ENCODE results near the gene TYMS. TPM values are rescaled to one million over a fixed set of nuclear protein-coding genes. Genes with fewer than 3 reads are reported as not detected.

The TYMS gene
- total and polyA plus RNA-seq, 2 donors from 2014 or later, result 6.0 to 10.2 TPM

DNA sequence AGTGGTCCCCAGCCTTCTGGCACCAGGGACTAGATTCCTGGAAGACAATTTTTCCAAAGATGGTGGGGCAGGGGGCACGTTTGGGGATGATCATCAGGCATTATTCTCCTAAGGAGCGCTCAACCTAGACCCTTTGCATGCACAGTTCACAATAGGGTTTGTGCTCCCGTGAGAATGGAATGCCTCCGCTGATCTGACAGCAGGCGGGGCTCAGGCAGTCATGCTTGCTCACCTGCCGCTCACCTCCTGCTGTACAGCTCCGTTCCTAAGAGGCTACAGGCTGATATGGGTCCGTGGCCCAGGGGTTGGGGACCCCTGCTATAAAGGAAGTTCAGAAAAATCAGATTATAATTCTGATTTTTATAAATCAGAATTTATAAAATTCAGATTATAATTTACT lies 22.3 kb upstream of the TYMS start:
- no peak overlapping the region for H3K27ac ChIP-seq (ENCODE audit: low read depth in 2 of 2, low read length in 2 of 2)
- DNase-seq, result peak in 2 of 5 donors; percentile 36 to 47
- H3K9me3 ChIP-seq (ENCODE audit: control insufficient read depth in 2 of 3, insufficient read depth in 1 of 3, low read length in 3 of 3), result no peaks in the 10 kb centered on the region
- intact Hi-C loops (cut with DNase I), result no loop called here
- FAIRE-seq, result no peak
- TF ChIP-seq, protein P1, sequence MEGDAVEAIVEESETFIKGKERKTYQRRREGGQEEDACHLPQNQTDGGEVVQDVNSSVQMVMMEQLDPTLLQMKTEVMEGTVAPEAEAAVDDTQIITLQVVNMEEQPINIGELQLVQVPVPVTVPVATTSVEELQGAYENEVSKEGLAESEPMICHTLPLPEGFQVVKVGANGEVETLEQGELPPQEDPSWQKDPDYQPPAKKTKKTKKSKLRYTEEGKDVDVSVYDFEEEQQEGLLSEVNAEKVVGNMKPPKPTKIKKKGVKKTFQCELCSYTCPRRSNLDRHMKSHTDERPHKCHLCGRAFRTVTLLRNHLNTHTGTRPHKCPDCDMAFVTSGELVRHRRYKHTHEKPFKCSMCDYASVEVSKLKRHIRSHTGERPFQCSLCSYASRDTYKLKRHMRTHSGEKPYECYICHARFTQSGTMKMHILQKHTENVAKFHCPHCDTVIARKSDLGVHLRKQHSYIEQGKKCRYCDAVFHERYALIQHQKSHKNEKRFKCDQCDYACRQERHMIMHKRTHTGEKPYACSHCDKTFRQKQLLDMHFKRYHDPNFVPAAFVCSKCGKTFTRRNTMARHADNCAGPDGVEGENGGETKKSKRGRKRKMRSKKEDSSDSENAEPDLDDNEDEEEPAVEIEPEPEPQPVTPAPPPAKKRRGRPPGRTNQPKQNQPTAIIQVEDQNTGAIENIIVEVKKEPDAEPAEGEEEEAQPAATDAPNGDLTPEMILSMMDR (IDR thresholded peaks at IDR 0.05; ENCODE audit: borderline replicate concordance, extremely low read depth, insufficient read depth), result no peak
- no peaks in the 10 kb centered on the region for H3K36me3 ChIP-seq (ENCODE audit: control insufficient read depth in 2 of 3, insufficient read depth in 3 of 3, low read length in 3 of 3)
- H3K9ac ChIP-seq (ENCODE audit: low read length in 3 of 3), result no peak overlapping the region
- no peaks in the 10 kb centered on the region for H3K4me1 ChIP-seq (ENCODE audit: control insufficient read depth in 2 of 3, insufficient read depth in 2 of 3, low read depth in 1 of 3, low read length in 3 of 3)
- H3K27me3 ChIP-seq (ENCODE audit: control insufficient read depth, insufficient read depth, low read length), result no peaks in the 10 kb centered on the region
- H3K4me3 ChIP-seq (ENCODE audit: low read length in 3 of 3), result no peak overlapping the region

DNA sequence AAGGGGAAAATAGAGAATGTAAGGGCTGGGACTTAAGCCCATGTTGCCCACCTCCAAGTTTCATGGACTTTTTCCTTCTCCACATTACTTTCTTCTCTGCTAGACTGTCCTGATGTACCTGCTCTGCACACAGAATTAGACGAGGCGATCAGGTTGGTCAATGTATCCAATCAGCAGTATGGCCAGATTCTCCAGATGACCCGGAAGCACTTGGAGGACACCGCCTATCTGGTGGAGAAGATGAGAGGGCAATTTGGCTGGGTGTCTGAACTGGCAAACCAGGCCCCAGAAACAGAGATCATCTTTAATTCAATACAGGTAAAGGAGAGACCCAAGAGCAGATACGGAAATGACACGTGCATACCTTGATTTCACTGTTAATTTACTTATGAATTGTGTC lies 16.2 kb upstream of the TYMS start:
- TF ChIP-seq, protein P1 (IDR thresholded peaks at IDR 0.05; ENCODE audit: borderline replicate concordance, extremely low read depth, insufficient read depth), result no peak
- no peaks in the 10 kb centered on the region for H3K36me3 ChIP-seq (ENCODE audit: control insufficient read depth in 2 of 3, insufficient read depth in 3 of 3, low read length in 3 of 3)
- H3K27me3 ChIP-seq (ENCODE audit: control insufficient read depth, insufficient read depth, low read length), result no peaks in the 10 kb centered on the region
- DNase-seq (no peak), FAIRE-seq (no peak)
- no peaks in the 10 kb centered on the region for H3K9me3 ChIP-seq (ENCODE audit: control insufficient read depth in 2 of 3, insufficient read depth in 1 of 3, low read length in 3 of 3)
- no peak overlapping the region for H3K4me3 ChIP-seq (ENCODE audit: low read length in 3 of 3)
- H3K27ac ChIP-seq (ENCODE audit: low read depth in 2 of 2, low read length in 2 of 2), result no peak overlapping the region
- no peaks in the 10 kb centered on the region for H3K4me1 ChIP-seq (ENCODE audit: control insufficient read depth in 2 of 3, insufficient read depth in 2 of 3, low read depth in 1 of 3, low read length in 3 of 3)
- intact Hi-C loops (cut with DNase I), result no loop called here
- H3K9ac ChIP-seq (ENCODE audit: low read length in 3 of 3), result no peak overlapping the region

DNA sequence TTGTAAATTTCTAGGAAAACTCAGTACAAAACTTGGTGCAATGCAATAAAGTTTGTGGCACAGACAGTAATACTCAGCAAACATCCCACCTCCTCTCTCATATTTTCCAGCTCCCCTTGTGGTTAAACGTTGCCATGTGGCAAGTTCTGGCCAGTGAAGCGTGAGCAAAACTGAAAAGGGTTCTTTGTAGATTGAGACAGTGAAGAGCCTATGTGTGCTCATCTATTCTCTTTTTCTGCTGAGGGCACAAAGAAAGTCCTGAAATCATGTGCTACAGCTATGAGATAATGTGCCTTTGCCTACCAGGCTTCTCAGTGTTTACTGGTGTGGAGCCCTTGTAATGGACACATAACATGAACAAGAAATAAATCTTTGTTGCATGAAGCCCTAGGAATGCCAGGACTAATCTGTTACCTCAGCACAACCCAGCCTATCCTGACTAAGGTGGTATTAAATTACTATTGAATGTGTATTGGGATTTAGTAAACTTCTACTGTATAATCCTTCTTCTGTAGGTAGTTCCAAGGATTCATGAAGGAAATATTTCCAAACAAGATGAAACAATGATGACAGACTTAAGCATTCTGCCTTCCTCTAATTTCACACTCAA lies 13.0 kb upstream of the TYMS start:
- intact Hi-C loops (cut with DNase I), result no loop called here
- Histone ChIP-seq H3K36me3 (ENCODE audit: control insufficient read depth in 2 of 3, insufficient read depth in 3 of 3, low read length in 3 of 3) (no peaks in the 10 kb centered on the region), H3K9ac (ENCODE audit: low read length in 3 of 3) (no peak overlapping the region), H3K27me3 (ENCODE audit: control insufficient read depth, insufficient read depth, low read length) (no peaks in the 10 kb centered on the region), H3K4me3 (ENCODE audit: low read length in 3 of 3) (no peak overlapping the region), H3K4me1 (ENCODE audit: control insufficient read depth in 2 of 3, insufficient read depth in 2 of 3, low read depth in 1 of 3, low read length in 3 of 3) (no peaks in the 10 kb centered on the region), H3K9me3 (ENCODE audit: control insufficient read depth in 2 of 3, insufficient read depth in 1 of 3, low read length in 3 of 3) (no peaks in the 10 kb centered on the region), H3K27ac (ENCODE audit: low read depth in 2 of 2, low read length in 2 of 2) (no peak overlapping the region)
- DNase-seq, result no peak
- TF ChIP-seq, protein P1 (IDR thresholded peaks at IDR 0.05; ENCODE audit: borderline replicate concordance, extremely low read depth, insufficient read depth), result no peak
- FAIRE-seq, result no peak

DNA sequence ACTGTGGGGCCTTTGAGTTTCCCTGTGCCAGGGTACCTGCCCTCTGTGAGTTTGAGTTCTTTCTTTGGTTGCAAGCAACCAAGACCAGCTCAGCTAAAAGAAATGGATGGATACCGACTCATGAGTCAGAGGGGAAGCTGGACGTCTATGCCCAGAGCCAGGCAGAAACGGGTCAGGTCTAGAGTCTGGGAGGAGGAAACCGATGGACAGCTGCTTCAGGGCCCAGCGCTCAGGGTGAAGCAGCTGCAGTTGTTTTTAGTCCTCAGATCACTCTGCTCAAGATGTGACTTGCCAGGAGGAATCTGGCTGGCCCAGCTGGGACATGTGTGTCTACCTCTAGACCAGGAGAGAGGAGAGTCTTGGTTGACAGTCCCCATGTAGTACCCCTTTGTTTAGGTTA lies 10.1 kb upstream of the TYMS start:
- DNase-seq (no peak), FAIRE-seq (no peak)
- Histone ChIP-seq H3K27ac (ENCODE audit: low read depth in 2 of 2, low read length in 2 of 2) (no peak overlapping the region), H3K4me3 (ENCODE audit: low read length in 3 of 3) (no peak overlapping the region), H3K4me1 (ENCODE audit: control insufficient read depth in 2 of 3, insufficient read depth in 2 of 3, low read depth in 1 of 3, low read length in 3 of 3) (no peaks in the 10 kb centered on the region), H3K9me3 (ENCODE audit: control insufficient read depth in 2 of 3, insufficient read depth in 1 of 3, low read length in 3 of 3) (no peaks in the 10 kb centered on the region), H3K9ac (ENCODE audit: low read length in 3 of 3) (no peak overlapping the region), H3K36me3 (ENCODE audit: control insufficient read depth in 2 of 3, insufficient read depth in 3 of 3, low read length in 3 of 3) (no peaks in the 10 kb centered on the region), H3K27me3 (ENCODE audit: control insufficient read depth, insufficient read depth, low read length) (no peaks in the 10 kb centered on the region)
- intact Hi-C loops (cut with DNase I), result no loop called here
- TF ChIP-seq, protein P1 (IDR thresholded peaks at IDR 0.05; ENCODE audit: borderline replicate concordance, extremely low read depth, insufficient read depth), result no peak

Measured in kidney (tissue), 14 donors.